ENCODE data around the gene SLC15A1. TPM values are rescaled to one million over a fixed set of nuclear protein-coding genes. Genes with fewer than 3 reads are reported as not detected.
A peak's percentile ranks its signal among the peaks of the same experiment; 100 is the strongest.

SLC15A1 gene
- total and polyA plus RNA-seq, 2 experiments from 2014 or later: not detected

- no peaks in the 10 kb centered on the region for H3K4me1 ChIP-seq (ENCODE audit: low read depth)
- TF ChIP-seq, protein P1, sequence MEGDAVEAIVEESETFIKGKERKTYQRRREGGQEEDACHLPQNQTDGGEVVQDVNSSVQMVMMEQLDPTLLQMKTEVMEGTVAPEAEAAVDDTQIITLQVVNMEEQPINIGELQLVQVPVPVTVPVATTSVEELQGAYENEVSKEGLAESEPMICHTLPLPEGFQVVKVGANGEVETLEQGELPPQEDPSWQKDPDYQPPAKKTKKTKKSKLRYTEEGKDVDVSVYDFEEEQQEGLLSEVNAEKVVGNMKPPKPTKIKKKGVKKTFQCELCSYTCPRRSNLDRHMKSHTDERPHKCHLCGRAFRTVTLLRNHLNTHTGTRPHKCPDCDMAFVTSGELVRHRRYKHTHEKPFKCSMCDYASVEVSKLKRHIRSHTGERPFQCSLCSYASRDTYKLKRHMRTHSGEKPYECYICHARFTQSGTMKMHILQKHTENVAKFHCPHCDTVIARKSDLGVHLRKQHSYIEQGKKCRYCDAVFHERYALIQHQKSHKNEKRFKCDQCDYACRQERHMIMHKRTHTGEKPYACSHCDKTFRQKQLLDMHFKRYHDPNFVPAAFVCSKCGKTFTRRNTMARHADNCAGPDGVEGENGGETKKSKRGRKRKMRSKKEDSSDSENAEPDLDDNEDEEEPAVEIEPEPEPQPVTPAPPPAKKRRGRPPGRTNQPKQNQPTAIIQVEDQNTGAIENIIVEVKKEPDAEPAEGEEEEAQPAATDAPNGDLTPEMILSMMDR (IDR thresholded peaks at IDR 0.05; ENCODE audit: low read depth, low read length): no peak
- DNase-seq (ENCODE audit: low read depth in 1 of 2, low spot score in 1 of 2): no peak
- H3K9me3 ChIP-seq (ENCODE audit: low read depth): no peaks in the 10 kb centered on the region
- no peaks in the 10 kb centered on the region for H3K27me3 ChIP-seq
- H3K4me3 ChIP-seq: no peak overlapping the region
- H3K27ac ChIP-seq: no peak overlapping the region
- H3K36me3 ChIP-seq: no peaks in the 10 kb centered on the region
Observed at GRCh38 chr13:98741741-98742435, 10.6 kb downstream of the SLC15A1 start.

- Histone ChIP-seq H3K36me3 (no peaks in the 10 kb centered on the region), H3K4me3 (no peak overlapping the region), H3K9me3 (ENCODE audit: low read depth) (no peaks in the 10 kb centered on the region), H3K27me3 (no peaks in the 10 kb centered on the region), H3K4me1 (ENCODE audit: low read depth) (no peaks in the 10 kb centered on the region), H3K27ac (no peak overlapping the region)
- TF ChIP-seq, protein P1 (IDR thresholded peaks at IDR 0.05; ENCODE audit: low read depth, low read length): no peak
- no peak for DNase-seq (ENCODE audit: low read depth in 1 of 2, low spot score in 1 of 2)
Observed at GRCh38 chr13:98740131-98740530, 12.3 kb downstream of the SLC15A1 start.

DNA sequence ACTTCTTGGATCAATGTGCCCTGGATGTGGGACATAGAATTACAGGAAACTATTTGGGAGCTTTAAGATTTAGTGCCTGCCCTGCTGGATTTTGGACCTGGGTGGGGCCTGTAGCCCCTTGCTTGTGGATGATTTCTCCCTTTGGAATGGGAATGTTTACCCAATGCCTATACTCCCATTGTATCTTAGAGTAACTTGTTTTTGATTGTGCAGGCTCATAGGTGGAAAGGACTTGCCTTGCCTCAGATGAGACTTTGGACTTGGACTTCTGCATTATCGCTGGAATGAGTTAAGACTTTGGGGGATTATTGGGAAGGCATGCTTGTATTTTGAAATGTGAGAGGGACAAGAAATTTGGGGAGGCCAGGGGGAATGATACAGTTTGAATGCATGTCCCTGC, 13.5 kb downstream of the SLC15A1 start:
- H3K4me3 ChIP-seq: no peak overlapping the region
- TF ChIP-seq, protein P1 (IDR thresholded peaks at IDR 0.05; ENCODE audit: low read depth, low read length): no peak

GRCh38 chr13:98738213-98738612, 14.3 kb downstream of the SLC15A1 start:
- Histone ChIP-seq H3K27me3 (no peaks in the 10 kb centered on the region), H3K4me1 (ENCODE audit: low read depth) (no peaks in the 10 kb centered on the region), H3K9me3 (ENCODE audit: low read depth) (no peaks in the 10 kb centered on the region), H3K27ac (no peak overlapping the region), H3K36me3 (no peaks in the 10 kb centered on the region), H3K4me3 (no peak overlapping the region)
- no peak for DNase-seq (ENCODE audit: low read depth in 1 of 2, low spot score in 1 of 2)
- TF ChIP-seq, protein P1 (IDR thresholded peaks at IDR 0.05; ENCODE audit: low read depth, low read length): no peak

More for the DNA sequence above, 13.5 kb downstream of the SLC15A1 start:
- no peak for DNase-seq (ENCODE audit: low read depth in 1 of 2, low spot score in 1 of 2)
- no peaks in the 10 kb centered on the region for H3K36me3 ChIP-seq
- H3K27ac ChIP-seq: no peak overlapping the region
- no peaks in the 10 kb centered on the region for H3K9me3 ChIP-seq (ENCODE audit: low read depth)
- H3K27me3 ChIP-seq: no peaks in the 10 kb centered on the region
- no peaks in the 10 kb centered on the region for H3K4me1 ChIP-seq (ENCODE audit: low read depth)

GRCh38 chr13:98731925-98732324, 20.5 kb downstream of the SLC15A1 start:
- H3K36me3 ChIP-seq: no peaks in the 10 kb centered on the region
- H3K4me3 ChIP-seq: no peak overlapping the region
- no peak for DNase-seq (ENCODE audit: low read depth in 1 of 2, low spot score in 1 of 2)
- TF ChIP-seq, protein P1 (IDR thresholded peaks at IDR 0.05; ENCODE audit: low read depth, low read length): no peak
- H3K9me3 ChIP-seq (ENCODE audit: low read depth): no peaks in the 10 kb centered on the region
- H3K27me3 ChIP-seq: no peaks in the 10 kb centered on the region
- H3K27ac ChIP-seq: peak overlapping the region; percentile 39
- peaks cover 7% of the 10 kb centered on the region for H3K4me1 ChIP-seq (ENCODE audit: low read depth)

All from cardiac muscle cell (in vitro differentiated cells and primary cell).